LNCaP clone FGC (cell line): ENCODE results near the gene TFEC.
A peak's percentile ranks its signal among the peaks of the same experiment; 100 is the strongest.

Experiments used
- DNase-seq: peaks from one replicate; pipeline ENCODE4 v3.0.0-alpha.2; 2011; ENCODE audit warnings: low read depth
- H3K4me3 ChIP-seq: 2 replicates; pipeline ENCODE4 v1.5.1; 2011; ENCODE audit warnings: mild to moderate bottlenecking, low read depth, low read length, control low read depth
- CTCF ChIP-seq: IDR thresholded peaks from 2 replicates; pipeline ENCODE4 v1.5.1; 2012; ENCODE audit warnings: mild to moderate bottlenecking; ENCODE audit not compliant: control insufficient read depth, insufficient read depth; ENCODE audit errors: extremely low read depth

Gene TFEC

DNA sequence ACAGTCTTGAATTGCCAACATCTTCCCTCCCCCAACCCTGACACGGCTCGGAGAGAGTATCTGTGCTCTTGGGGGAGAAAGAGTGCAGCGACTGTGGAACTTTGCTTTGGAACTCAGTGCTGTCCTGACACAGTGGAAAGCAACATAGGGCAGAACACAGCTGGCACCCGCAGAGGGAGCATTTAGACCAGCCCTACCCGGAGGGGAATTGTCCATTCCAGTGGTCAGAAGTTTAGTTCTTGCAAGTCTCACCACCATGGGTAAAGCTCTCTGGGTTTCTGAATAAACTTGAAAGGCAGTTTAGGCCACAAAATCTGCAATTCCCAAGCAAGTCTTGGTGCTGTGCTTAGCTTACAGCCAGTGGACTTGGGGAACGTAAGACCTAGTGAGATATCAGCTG lies 34.9 kb downstream of the TFEC start:
- no peak for TF ChIP-seq CTCF
- no peak for DNase-seq
- no peak overlapping the region for H3K4me3 ChIP-seq

- no peak for DNase-seq
- TF ChIP-seq CTCF, result no peak
- H3K4me3 ChIP-seq, result no peak overlapping the region
Measured at GRCh38 chr7:115988401-115988800, 42.2 kb downstream of the TFEC start.

DNA sequence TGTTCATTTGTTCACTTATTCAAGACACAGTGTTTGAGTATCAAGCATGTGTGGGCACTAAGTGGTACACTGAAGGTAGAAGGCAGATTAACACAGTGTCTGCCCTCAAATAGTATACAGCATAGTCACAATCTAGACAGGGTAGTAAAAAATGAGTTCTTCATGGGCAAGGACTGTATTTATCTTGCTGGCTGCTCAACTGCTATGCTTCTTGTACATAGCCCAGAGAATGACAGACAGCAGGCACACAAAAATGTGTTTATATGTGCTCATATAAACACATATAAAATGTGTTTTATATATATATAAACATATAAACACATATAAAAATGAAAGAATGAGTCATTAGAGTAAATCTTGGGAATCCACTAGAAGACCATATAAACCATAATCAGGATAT lies 43.1 kb downstream of the TFEC start:
- no peak for TF ChIP-seq CTCF

GRCh38 chr7:115984105-115984504 lies 46.5 kb downstream of the TFEC start:
- no peak overlapping the region for H3K4me3 ChIP-seq
- DNase-seq, result no peak
- TF ChIP-seq CTCF, result no peak

More for the DNA sequence above, 43.1 kb downstream of the TFEC start:
- H3K4me3 ChIP-seq, result no peak overlapping the region
- peak; percentile 62 for DNase-seq

DNA sequence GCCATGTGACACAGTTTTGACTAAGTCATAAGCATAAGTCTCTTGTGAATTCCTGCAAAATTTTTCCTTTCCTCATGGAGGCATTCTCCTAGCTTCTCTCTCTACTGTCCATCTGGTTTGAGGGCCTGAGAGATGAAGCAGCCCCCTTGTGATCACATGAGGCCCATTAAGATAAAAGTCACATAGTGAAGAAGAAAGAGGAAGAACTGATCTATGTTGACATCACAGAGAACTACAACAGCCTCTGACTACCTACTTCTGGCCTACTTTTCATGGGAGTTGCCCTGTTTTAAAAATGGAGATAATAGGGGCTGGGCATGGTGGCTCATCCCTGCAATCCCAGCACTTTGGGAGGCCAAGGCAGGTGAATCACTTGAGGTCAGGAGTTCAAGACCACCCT lies 50.4 kb downstream of the TFEC start:
- TF ChIP-seq CTCF, result no peak
- no peak for DNase-seq
- no peak overlapping the region for H3K4me3 ChIP-seq

DNA sequence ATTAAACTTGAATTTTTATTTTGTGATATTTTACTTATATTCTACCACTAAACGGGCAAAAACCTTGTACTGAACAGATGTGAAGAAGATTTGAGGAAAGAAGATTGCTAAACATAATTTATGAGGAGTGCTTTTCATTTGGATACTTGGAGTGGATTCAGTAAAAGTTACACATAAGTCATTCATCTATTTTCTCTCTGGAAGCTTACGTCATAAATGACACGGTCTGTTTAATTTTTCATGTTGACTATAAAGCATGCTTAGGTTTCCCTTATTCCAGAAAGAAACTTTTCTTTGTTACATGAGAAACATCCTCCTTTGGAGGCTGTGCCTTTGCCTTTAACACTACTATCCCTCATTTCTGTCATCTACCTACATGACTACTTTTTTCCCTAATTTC lies 53.9 kb downstream of the TFEC start:
- DNase-seq, result no peak
- no peak for TF ChIP-seq CTCF

GRCh38 chr7:115975766-115976165 lies 54.8 kb downstream of the TFEC start:
- DNase-seq, result no peak
- no peak for TF ChIP-seq CTCF
- no peak overlapping the region for H3K4me3 ChIP-seq

More for the DNA sequence above, 53.9 kb downstream of the TFEC start:
- no peak overlapping the region for H3K4me3 ChIP-seq
